ACHN (cell line): ENCODE results near the gene GRIA3.

ENCODE experiments used
- DNase-seq: peaks from one replicate; pipeline ENCODE4 v3.0.0-alpha.2; 2015
- in situ Hi-C: cut with HindIII; loops from 2 replicates; pipeline ENCODE4 v1.10.0; 2017; ENCODE audit warnings: low sequenced_read_pairs, low pct_ligation_motif_present, low pct_unique_long_range_greater_than_20kb

The GRIA3 gene

GRCh38 chrX:123188081-123188480, 4.0 kb downstream of the GRIA3 start:
- in situ Hi-C loops = no loop called here
- no peak for DNase-seq

- in situ Hi-C loops = no loop called here
- no peak for DNase-seq
Observed at GRCh38 chrX:123189338-123189737, 5.3 kb downstream of the GRIA3 start.

GRCh38 chrX:123190096-123190495, 6.0 kb downstream of the GRIA3 start:
- in situ Hi-C loops = no loop called here

GRCh38 chrX:123193101-123193500, 9.0 kb downstream of the GRIA3 start:
- in situ Hi-C loops = no loop called here
- DNase-seq = no peak

More at GRCh38 chrX:123190096-123190495, 6.0 kb downstream of the GRIA3 start:
- DNase-seq = no peak

- in situ Hi-C loops = no loop called here
Observed at GRCh38 chrX:123199338-123199737, 15.3 kb downstream of the GRIA3 start.

GRCh38 chrX:123201720-123202119, 17.6 kb downstream of the GRIA3 start:
- in situ Hi-C loops = no loop called here
- DNase-seq = no peak

More at GRCh38 chrX:123199338-123199737, 15.3 kb downstream of the GRIA3 start:
- no peak for DNase-seq

- in situ Hi-C loops = no loop called here
- DNase-seq = no peak
Observed at GRCh38 chrX:123202523-123202922, 18.4 kb downstream of the GRIA3 start.

- no peak for DNase-seq
Observed at GRCh38 chrX:123203772-123204171, 19.7 kb downstream of the GRIA3 start.

GRCh38 chrX:123206176-123206575, 22.1 kb downstream of the GRIA3 start:
- no peak for DNase-seq
- in situ Hi-C loops = no loop called here

More at GRCh38 chrX:123203772-123204171, 19.7 kb downstream of the GRIA3 start:
- in situ Hi-C loops = no loop called here

GRCh38 chrX:123210252-123210651, 26.2 kb downstream of the GRIA3 start:
- in situ Hi-C loops = no loop called here
- DNase-seq = no peak

GRCh38 chrX:123215397-123216089, 31.5 kb downstream of the GRIA3 start:
- in situ Hi-C loops = no loop called here
- no peak for DNase-seq

- in situ Hi-C loops = no loop called here
- no peak for DNase-seq
Observed at GRCh38 chrX:123217077-123217476, 33.0 kb downstream of the GRIA3 start.

GRCh38 chrX:123217728-123218127, 33.6 kb downstream of the GRIA3 start:
- no peak for DNase-seq
- in situ Hi-C loops = no loop called here

- in situ Hi-C loops = no loop called here
- DNase-seq = no peak
Observed at GRCh38 chrX:123219916-123220315, 35.8 kb downstream of the GRIA3 start.

GRCh38 chrX:123222920-123223319, 38.8 kb downstream of the GRIA3 start:
- no peak for DNase-seq
- in situ Hi-C loops = no loop called here

- DNase-seq = no peak
- in situ Hi-C loops = no loop called here
Observed at GRCh38 chrX:123223409-123223808, 39.3 kb downstream of the GRIA3 start.

GRCh38 chrX:123223859-123224258, 39.8 kb downstream of the GRIA3 start:
- no peak for DNase-seq
- in situ Hi-C loops = no loop called here

- DNase-seq = no peak
- in situ Hi-C loops = no loop called here
Observed at GRCh38 chrX:123230798-123231197, 46.7 kb downstream of the GRIA3 start.

GRCh38 chrX:123236859-123237258, 52.8 kb downstream of the GRIA3 start:
- DNase-seq = no peak
- in situ Hi-C loops = no loop called here

GRCh38 chrX:123237271-123237670, 53.2 kb downstream of the GRIA3 start:
- in situ Hi-C loops = no loop called here
- DNase-seq = no peak

GRCh38 chrX:123254457-123254856, 70.4 kb downstream of the GRIA3 start:
- in situ Hi-C loops = no loop called here
- DNase-seq = no peak
